ENCODE measurements around the gene CDC42.
A peak's percentile ranks its signal among the peaks of the same experiment; 100 is the strongest.

The CDC42 gene

GRCh38 chr1:22052115-22053016 lies at the start of gene CDC42:
Gene CDC42, plus strand, starts transcription at chr1:22052709. Its CDS starts 25,770 bp downstream, at chr1:22078479.
- no peak for TF ChIP-seq GATA2 (IDR thresholded peaks at IDR 0.05; ENCODE audit: low read depth, low read length)
- TF ChIP-seq GATA3 (IDR thresholded peaks at IDR 0.05; ENCODE audit: low read depth, low read length), result no peak

- TF ChIP-seq GATA3 (IDR thresholded peaks at IDR 0.05; ENCODE audit: low read depth, low read length) (no peak), GATA2 (IDR thresholded peaks at IDR 0.05; ENCODE audit: low read depth, low read length) (no peak)
These were observed 33.6 kb upstream of the CDC42 start for GRCh38 chr1:22018583-22019559.

DNA sequence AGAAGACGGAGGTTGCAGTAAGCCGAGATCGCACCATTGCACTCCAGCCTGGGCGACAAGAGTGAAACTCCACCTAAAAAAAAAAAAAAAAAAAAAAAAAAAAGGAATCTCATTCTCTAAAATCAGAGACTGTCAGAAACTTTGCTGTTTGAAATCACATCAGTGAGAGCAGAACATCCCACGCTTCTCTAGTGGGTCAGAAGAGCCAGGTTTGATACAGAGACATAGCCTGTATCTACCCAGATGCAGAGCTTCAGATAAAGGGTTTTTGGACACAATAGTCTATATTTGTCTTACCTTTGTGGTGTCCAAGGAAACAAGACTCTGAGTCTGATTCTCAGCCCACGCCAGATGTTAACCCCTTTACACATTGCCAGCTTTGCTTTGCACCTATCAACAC lies 31.4 kb upstream of the CDC42 start:
- TF ChIP-seq GATA3 (IDR thresholded peaks at IDR 0.05; ENCODE audit: low read depth, low read length) (no peak), GATA2 (IDR thresholded peaks at IDR 0.05; ENCODE audit: low read depth, low read length) (no peak)

DNA sequence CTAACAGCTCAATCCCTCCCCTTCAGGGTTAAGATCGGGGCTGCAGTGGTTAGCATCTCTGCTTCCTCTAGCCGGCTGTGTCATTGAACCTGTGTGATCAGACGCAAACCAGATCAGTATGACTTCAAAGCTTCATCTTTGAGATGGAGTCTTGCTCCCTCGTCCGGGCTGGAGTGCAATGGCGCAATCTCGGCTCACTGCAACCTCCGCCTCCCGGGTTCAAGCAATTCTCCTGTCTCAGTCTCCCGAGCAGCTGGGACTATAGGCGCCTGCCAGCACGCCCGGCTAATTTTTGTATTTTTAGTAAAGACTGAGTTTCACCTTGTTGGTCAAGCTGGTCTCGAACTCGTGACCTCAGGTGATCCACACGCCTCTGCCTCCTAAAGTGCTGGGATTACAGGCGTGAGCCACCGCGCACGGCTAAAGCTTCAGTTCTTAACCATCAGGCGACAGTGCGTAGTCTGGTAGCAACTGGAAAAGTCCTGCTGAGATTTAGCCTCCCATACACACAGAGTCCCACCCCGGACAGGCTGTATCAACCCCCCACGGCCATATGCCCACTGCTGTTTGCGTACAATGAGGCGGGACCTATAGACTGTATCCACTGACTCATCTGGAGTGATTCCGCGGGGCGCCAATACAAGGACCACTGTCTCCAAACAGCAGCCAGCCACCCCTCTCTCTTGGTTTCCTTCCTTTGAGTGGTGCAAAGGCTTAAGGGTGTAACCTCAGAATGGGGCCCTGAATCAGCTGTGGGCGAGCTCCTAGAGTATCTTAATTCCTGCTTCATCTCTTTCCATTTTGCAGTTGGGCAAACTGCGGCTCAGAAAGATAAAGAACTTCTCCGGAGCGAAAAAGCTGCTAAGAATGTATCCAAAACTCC lies 27.8 kb upstream of the CDC42 start:
- TF ChIP-seq GATA2 (IDR thresholded peaks at IDR 0.05; ENCODE audit: low read depth, low read length) (peak; percentile 27), GATA3 (IDR thresholded peaks at IDR 0.05; ENCODE audit: low read depth, low read length) (no peak)

- TF ChIP-seq GATA2 (IDR thresholded peaks at IDR 0.05; ENCODE audit: low read depth, low read length) (peak; percentile 87), GATA3 (IDR thresholded peaks at IDR 0.05; ENCODE audit: low read depth, low read length) (no peak; the same call in 1 of the 2 replicates)
These were observed 26.9 kb upstream of the CDC42 start for GRCh38 chr1:22025368-22026155.

GRCh38 chr1:22026924-22027289 lies 25.6 kb upstream of the CDC42 start:
- TF ChIP-seq GATA2 (IDR thresholded peaks at IDR 0.05; ENCODE audit: low read depth, low read length) (no peak), GATA3 (IDR thresholded peaks at IDR 0.05; ENCODE audit: low read depth, low read length) (no peak)

GRCh38 chr1:22030057-22030456 lies 22.5 kb upstream of the CDC42 start:
- TF ChIP-seq GATA2 (IDR thresholded peaks at IDR 0.05; ENCODE audit: low read depth, low read length), result no peak
- no peak for TF ChIP-seq GATA3 (IDR thresholded peaks at IDR 0.05; ENCODE audit: low read depth, low read length)

- TF ChIP-seq GATA2 (IDR thresholded peaks at IDR 0.05; ENCODE audit: low read depth, low read length), result no peak
- TF ChIP-seq GATA3 (IDR thresholded peaks at IDR 0.05; ENCODE audit: low read depth, low read length), result no peak
These were observed 22.0 kb upstream of the CDC42 start for GRCh38 chr1:22030473-22030872.

DNA sequence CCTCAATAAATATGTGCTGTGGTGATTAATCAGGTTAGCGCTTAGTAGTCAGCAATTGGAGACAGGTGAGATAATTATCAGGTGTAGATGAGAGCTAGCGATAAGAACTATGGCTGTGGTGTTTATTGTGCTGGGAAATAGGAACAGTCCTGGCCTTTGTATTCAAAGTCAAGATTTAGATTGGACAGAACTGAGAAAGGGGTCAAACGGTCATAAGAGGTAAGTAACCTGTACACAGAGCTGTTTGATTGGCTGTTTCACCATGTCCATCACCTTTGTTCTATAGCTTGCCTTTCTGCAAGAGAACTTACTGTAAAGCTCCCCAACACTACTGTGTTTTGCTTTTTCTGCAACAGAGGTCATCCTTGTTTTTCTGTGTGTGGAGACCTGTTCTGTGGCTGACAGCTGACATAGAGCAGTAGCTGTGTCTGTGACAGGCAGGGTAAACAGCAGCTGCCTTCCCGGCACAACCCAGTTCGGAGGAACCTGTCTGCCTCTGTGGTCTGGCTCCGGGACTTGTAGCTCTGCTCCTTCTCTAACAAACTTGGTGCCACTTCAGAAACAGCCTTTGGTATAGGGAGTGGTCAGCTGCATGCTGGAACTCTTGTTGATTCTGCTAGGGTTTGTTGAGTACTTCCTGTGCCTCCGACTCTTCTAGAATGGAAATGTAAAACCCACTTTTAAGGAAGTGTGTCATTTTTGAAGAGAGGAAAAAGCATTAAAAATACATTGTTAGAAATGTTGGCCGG lies 21.1 kb upstream of the CDC42 start:
- TF ChIP-seq GATA3 (IDR thresholded peaks at IDR 0.05; ENCODE audit: low read depth, low read length) (no peak), GATA2 (IDR thresholded peaks at IDR 0.05; ENCODE audit: low read depth, low read length) (no peak; the same call in 1 of the 2 replicates)

- TF ChIP-seq GATA3 (IDR thresholded peaks at IDR 0.05; ENCODE audit: low read depth, low read length), result no peak
- no peak for TF ChIP-seq GATA2 (IDR thresholded peaks at IDR 0.05; ENCODE audit: low read depth, low read length)
These were observed 15.0 kb upstream of the CDC42 start for GRCh38 chr1:22037520-22037919.

DNA sequence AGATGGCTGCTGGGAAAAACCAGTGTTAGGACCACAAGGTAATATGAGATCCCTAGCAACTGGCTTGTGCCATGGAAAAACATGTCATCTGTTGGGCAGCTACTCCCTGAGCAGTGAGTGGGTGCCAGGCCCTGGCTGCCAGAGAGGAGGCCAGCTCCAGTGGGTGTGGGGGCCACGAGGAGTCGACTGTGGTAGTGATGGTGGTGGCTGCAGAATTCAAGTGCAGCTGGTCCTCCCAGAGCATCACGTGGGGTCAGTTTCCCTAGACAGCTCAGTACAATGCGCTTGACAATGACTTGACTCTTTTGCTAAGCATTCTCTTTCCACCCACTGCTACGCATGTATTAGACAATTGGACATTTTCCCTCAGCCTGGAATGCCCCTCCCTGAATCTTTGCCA lies 14.5 kb upstream of the CDC42 start:
- no peak for TF ChIP-seq GATA2 (IDR thresholded peaks at IDR 0.05; ENCODE audit: low read depth, low read length)
- TF ChIP-seq GATA3 (IDR thresholded peaks at IDR 0.05; ENCODE audit: low read depth, low read length), result no peak

Measured in SH-SY5Y (cell line).